HUES48 (cell line): ENCODE data around the gene VRK3.

ENCODE experiments used
- H3K27ac ChIP-seq: one replicate; pipeline ENCODE4 v1.7.0; 2013; ENCODE audit warnings: low read depth, low read length, inconsistent platforms
- H3K27me3 ChIP-seq: 2 replicates; pipeline ENCODE4 v1.6.1; 2013; ENCODE audit warnings: mild to moderate bottlenecking, low read length; ENCODE audit not compliant: control insufficient read depth, insufficient read depth
- H3K36me3 ChIP-seq: 2 replicates; pipeline ENCODE4 v1.6.1; 2013; ENCODE audit warnings: low read length; ENCODE audit not compliant: control insufficient read depth, insufficient read depth
- H3K4me1 ChIP-seq: 2 replicates; pipeline ENCODE4 v1.6.1; 2013; ENCODE audit warnings: mild to moderate bottlenecking, low read length; ENCODE audit not compliant: control insufficient read depth, insufficient read depth
- H3K4me3 ChIP-seq: 2 replicates; pipeline ENCODE4 v1.5.1; 2013; ENCODE audit warnings: mild to moderate bottlenecking, low read depth, low read length
- H3K9ac ChIP-seq: 2 replicates; pipeline ENCODE4 v1.6.1; 2013; ENCODE audit warnings: mild to moderate bottlenecking, low read depth, low read length, moderate library complexity
- H3K9me3 ChIP-seq: 2 replicates; pipeline ENCODE4 v1.6.1; 2013; ENCODE audit warnings: low read length; ENCODE audit not compliant: control insufficient read depth, insufficient read depth

VRK3 gene

GRCh38 chr19:49939721-49940481, 85.3 kb downstream of the VRK3 start:
- no peaks in the 10 kb centered on the region for H3K9me3 ChIP-seq
- H3K36me3 ChIP-seq = no peaks in the 10 kb centered on the region
- H3K27me3 ChIP-seq = no peaks in the 10 kb centered on the region
- no peak overlapping the region for H3K4me3 ChIP-seq
- H3K27ac ChIP-seq = no peak overlapping the region
- no peak overlapping the region for H3K9ac ChIP-seq
- no peaks in the 10 kb centered on the region for H3K4me1 ChIP-seq

DNA sequence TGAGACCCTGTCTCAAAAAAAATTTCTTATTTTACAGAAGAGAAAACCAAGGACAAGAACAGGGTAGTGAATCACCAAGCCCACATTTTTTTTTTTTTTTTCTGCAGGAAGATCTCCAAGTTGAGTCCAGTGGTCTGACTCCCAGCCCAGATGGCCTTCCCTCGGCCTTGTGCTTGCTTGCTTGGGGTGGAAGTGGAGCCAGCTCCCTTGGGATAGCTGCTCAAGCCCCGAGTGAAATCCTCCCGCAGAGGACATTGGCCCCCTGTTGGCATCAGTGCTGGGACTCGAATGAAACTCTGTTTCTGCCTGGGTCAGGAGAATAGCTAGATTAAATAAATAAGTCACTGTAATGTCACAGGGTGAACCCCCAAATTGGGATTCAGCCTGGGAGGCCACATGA, 86.5 kb downstream of the VRK3 start:
- no peaks in the 10 kb centered on the region for H3K4me1 ChIP-seq
- H3K4me3 ChIP-seq = no peak overlapping the region
- H3K9ac ChIP-seq = no peak overlapping the region
- no peaks in the 10 kb centered on the region for H3K27me3 ChIP-seq
- H3K27ac ChIP-seq = no peak overlapping the region
- no peaks in the 10 kb centered on the region for H3K9me3 ChIP-seq
- no peaks in the 10 kb centered on the region for H3K36me3 ChIP-seq

DNA sequence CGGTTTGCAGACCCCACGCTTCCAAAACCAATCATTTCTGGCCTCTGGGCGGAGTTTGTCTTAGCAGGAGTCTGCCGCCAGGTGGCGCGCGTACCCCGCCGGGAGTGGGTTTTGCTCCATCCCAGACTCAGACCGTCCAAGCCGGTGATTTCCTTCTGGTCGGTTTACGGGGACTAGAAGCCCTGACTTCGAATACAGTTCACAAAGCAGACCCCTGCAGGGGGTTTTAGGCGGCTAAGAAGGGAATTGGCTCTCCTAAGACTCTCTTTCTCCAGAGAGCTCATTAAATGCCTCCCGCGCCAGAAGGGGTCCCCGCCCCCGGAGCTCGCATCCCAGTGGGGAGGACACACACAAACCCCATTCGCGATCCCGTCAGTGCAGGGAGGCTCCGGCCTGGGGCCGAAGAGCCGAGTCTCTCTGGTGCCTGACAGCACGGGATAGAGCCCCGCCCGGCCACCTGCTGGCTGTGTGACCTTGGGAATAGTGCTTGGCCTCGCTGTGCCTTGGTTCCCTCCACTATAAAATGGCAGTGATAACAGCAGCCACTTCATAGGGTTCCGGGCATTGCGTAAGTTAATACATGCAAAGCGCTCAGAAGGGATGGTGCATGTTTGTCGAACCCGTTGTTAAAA, 87.3 kb downstream of the VRK3 start:
- Histone ChIP-seq H3K36me3 (no peaks in the 10 kb centered on the region), H3K9me3 (no peaks in the 10 kb centered on the region), H3K4me3 (peak overlapping the region; percentile 29; the same call in 1 of the 2 replicates), H3K27me3 (no peaks in the 10 kb centered on the region), H3K27ac (no peak overlapping the region), H3K4me1 (no peaks in the 10 kb centered on the region), H3K9ac (no peak overlapping the region)

DNA sequence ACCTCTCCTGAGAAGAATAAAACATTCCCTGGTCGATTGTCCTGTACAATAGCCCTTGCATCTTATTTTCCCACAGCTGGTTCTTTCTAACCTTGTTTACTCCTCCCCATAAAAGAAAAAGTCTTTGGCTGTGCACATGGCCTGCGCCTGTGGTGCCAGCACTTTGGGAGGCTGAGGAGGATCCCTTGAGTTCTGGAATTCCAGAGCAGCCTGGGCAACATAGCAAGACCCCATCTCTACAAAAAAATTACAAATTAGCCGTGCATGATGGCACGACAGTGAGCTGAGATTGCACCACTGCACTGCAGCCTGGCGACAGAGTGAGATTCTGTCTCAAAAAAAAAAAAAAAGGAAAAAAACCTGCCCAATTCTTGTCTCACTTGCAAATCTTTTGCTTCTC, 88.6 kb downstream of the VRK3 start:
- Histone ChIP-seq H3K27ac (no peak overlapping the region), H3K9ac (no peak overlapping the region), H3K27me3 (no peaks in the 10 kb centered on the region), H3K36me3 (no peaks in the 10 kb centered on the region), H3K9me3 (no peaks in the 10 kb centered on the region), H3K4me3 (no peak overlapping the region), H3K4me1 (no peaks in the 10 kb centered on the region)

GRCh38 chr19:49933643-49934042, 91.5 kb downstream of the VRK3 start:
- Histone ChIP-seq H3K36me3 (no peaks in the 10 kb centered on the region), H3K27ac (no peak overlapping the region), H3K9me3 (no peaks in the 10 kb centered on the region), H3K4me3 (no peak overlapping the region), H3K4me1 (no peaks in the 10 kb centered on the region; the same call in 1 of the 2 replicates), H3K27me3 (no peaks in the 10 kb centered on the region), H3K9ac (no peak overlapping the region)

DNA sequence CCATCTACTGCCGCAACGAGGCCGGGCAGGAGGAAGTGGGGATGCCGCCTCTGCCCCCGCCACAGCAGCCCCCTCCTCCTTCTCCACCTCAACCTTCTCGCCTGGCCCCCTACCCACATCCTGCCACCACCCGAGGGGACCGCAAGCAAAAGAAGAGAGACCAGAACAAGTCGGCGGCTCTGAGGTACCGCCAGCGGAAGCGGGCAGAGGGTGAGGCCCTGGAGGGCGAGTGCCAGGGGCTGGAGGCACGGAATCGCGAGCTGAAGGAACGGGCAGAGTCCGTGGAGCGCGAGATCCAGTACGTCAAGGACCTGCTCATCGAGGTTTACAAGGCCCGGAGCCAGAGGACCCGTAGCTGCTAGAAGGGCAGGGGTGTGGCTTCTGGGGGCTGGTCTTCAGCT, 92.4 kb downstream of the VRK3 start:
- H3K4me3 ChIP-seq = no peak overlapping the region
- no peak overlapping the region for H3K9ac ChIP-seq
- H3K27ac ChIP-seq = no peak overlapping the region
- H3K36me3 ChIP-seq = peaks cover 2% of the 10 kb centered on the region
- H3K9me3 ChIP-seq = no peaks in the 10 kb centered on the region
- no peaks in the 10 kb centered on the region for H3K27me3 ChIP-seq
- peaks cover 2% of the 10 kb centered on the region; the same call in 1 of the 2 replicates for H3K4me1 ChIP-seq

DNA sequence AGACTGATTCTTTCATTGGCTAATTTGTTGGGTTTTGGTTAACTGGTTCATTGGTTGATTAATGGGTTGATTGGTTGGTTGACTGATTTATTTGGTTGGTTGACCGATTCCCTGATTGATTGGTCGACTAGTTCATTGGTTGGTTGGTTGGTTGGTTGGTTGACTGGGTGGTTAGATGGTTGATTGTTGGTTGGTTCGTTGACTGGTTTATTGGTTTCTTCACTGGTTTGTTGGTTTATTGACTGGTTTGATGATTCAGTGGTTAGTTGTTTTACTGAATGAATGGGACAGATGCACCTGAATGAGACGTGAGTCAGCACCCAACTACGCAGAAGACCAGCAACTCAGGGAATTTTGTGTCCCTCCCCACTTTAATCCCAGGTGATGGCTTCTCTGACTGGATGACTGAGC, 93.1 kb downstream of the VRK3 start:
- H3K9ac ChIP-seq = no peak overlapping the region
- H3K36me3 ChIP-seq = peaks cover 9% of the 10 kb centered on the region
- H3K4me3 ChIP-seq = no peak overlapping the region
- peaks cover 2% of the 10 kb centered on the region; the same call in 1 of the 2 replicates for H3K4me1 ChIP-seq
- H3K27ac ChIP-seq = no peak overlapping the region
- H3K27me3 ChIP-seq = no peaks in the 10 kb centered on the region
- H3K9me3 ChIP-seq = no peaks in the 10 kb centered on the region

GRCh38 chr19:49931293-49932040, 93.7 kb downstream of the VRK3 start:
- no peak overlapping the region for H3K27ac ChIP-seq

GRCh38 chr19:49930483-49931011, 94.6 kb downstream of the VRK3 start:
- Histone ChIP-seq H3K4me3 (peak overlapping the region; percentile 57), H3K4me1 (peaks cover 2% of the 10 kb centered on the region; the same call in 1 of the 2 replicates), H3K27ac (no peak overlapping the region), H3K9ac (no peak overlapping the region), H3K9me3 (no peaks in the 10 kb centered on the region), H3K36me3 (peaks cover 21% of the 10 kb centered on the region), H3K27me3 (no peaks in the 10 kb centered on the region)

More at GRCh38 chr19:49931293-49932040, 93.7 kb downstream of the VRK3 start:
- Histone ChIP-seq H3K36me3 (peaks cover 15% of the 10 kb centered on the region), H3K27me3 (no peaks in the 10 kb centered on the region), H3K4me1 (peaks cover 2% of the 10 kb centered on the region; the same call in 1 of the 2 replicates), H3K9me3 (no peaks in the 10 kb centered on the region), H3K9ac (no peak overlapping the region), H3K4me3 (no peak overlapping the region)

DNA sequence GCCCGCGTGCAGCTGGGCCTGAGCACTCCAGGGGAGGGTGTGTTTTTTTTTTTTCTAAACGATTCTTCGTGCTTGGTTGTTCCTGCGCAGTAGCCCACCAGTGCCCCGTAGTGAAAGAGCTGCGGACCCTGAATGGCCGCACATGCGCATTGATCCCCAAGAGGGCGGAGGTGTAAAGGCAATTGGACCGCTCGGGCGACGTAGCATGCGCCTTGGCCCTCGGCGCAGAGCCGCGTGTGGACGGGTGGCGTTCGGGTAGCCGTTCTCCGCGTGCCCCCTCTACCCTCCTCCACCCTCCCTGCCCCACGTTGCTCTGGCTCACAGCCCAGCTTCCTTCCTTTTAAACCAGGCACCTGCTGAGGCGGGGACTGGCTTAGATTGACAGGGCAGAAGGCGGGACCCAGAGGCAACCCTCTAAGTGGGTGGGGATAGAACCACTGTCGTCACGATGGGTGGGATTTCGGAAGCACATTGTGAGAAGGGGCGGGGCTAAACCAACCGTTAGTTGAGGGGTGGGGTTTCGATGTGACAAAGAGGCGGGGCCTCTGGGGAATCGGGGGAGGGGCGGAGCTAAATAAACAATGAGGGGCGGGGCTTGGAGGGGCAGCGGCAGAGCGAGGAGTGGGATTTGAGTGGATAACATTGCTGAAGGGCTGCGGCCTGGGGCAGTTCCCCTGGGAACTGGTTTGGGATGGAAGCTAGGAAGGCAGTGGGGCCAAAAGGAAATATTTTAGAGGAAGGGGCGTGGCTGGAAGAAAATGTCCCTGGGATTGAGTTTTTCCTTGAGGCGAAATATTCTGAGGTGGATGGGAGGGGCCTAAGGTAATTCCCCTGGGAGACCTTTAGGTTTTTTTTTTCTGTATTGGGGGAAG, 95.3 kb downstream of the VRK3 start:
- Histone ChIP-seq H3K9me3 (no peaks in the 10 kb centered on the region), H3K27ac (peak overlapping the region; percentile 95), H3K9ac (peak overlapping the region; percentile 91), H3K4me1 (peaks cover 2% of the 10 kb centered on the region; the same call in 1 of the 2 replicates), H3K4me3 (peak overlapping the region; percentile 72), H3K27me3 (no peaks in the 10 kb centered on the region), H3K36me3 (peaks cover 26% of the 10 kb centered on the region)
